K562 treated with DMSO at 1 percent for 12 hours (cell line): ENCODE results near the gene RABGGTB. TPM values are rescaled to one million over a fixed set of nuclear protein-coding genes. Genes with fewer than 3 reads are reported as not detected.

Experiments used
- total RNA-seq: library from RNA; unstranded; fragments of 300-600 nt; gene quantifications from 2 replicates; pipeline ENCODE4 v1.2.3, GENCODE V29; 2022; ENCODE audit not compliant: insufficient read depth

The RABGGTB gene
- total RNA-seq = 33.3 and 82.7 TPM in 2 replicates

DNA sequence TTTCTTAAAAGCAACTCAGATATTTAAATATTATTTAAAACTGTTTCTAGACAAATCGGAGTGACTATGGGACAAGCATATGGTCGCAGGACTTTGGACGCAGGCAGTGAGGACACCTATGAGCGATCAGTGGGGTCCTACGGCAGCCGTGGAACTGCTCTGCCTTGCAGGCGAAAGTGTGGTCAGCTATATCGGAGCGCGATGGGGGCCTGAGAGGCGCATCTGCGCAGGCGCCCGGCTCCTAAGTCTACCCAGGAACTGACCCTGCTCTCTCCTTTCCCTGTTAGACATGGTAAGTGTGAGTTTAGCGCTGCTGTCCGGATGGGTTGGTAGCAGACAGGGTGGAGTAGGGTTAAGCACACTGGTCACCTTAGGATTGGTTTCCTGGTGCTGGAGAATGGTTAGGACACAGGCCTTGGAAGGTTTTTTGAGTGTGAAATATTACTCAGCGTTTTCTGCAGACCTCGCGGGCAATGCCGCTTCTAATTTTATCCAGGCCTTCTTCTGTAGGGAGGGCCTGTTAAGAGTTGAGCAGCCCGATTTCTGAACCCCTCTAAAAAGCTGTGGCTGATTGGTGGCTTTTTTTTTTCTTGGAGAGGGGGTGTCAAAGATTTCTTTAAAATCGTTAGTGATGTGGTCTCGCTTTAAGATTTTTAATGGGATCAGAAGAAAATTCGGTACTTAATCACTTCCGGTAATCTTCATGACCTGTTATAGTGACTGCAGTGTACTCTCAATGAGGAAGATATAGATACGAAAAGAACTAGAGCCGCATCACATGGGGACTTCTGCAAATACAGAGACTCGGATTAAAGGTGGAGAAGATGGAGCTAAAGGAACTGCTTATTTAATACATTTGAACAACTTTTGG lies at the start of gene RABGGTB:
Gene RABGGTB, plus strand, starts transcription at position 274 of the 871 bp plus-strand sequence. Its CDS starts 16 bp downstream, at position 290.

DNA sequence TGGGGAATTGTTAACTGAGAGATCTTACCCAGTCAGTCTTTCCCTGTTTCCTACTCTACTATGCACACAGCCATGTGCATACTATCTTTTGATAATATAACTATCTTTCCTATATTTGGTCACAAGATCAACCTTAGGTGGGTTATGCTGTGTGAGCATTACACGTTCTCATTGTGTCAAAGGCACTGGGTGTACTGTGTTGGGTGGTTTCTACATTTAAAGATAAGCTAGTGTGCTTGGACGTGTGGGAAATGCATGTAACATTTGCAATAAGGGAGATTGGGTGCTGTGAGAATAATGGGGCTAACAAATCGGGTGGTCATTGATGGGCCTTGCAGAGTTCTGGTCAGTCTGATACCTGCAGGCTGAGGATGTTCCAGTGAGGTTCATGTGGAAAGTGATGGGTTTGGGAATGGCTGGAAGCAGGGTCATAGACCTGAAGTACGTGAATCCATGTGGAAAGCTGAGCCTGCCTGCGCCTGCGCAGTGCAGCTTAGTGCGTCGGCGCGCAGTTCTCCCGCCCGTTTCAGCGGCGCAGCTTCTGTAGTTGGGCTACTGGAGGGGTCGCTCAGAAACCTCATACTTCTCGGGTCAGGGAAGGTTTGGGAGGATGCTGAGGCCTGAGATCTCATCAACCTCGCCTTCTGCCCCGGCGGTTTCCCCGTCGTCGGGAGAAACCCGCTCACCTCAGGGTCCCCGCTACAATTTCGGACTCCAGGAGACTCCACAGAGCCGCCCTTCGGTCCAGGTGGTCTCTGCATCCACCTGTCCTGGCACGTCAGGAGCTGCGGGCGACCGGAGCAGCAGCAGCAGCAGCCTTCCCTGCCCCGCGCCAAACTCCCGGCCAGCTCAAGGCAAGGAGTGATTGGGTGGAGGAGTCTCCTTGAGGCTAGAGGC lies 10.6 kb downstream of the RABGGTB start, which contains the start of gene MSH4:
Gene MSH4, plus strand, starts transcription at position 507 of the 897 bp plus-strand sequence. Its CDS starts 104 bp downstream, at position 611.

Other genes with a start within 250 kb of the RABGGTB start
- 1.8 and 6.6 TPM in 2 replicates for gene SLC44A5, start 175.1 kb upstream of the RABGGTB start, total RNA-seq
- gene ACADM, start 61.5 kb upstream of the RABGGTB start, total RNA-seq = 31.8 and 61.7 TPM in 2 replicates
- gene MSH4, start 10.6 kb downstream of the RABGGTB start, total RNA-seq = not detected in 2 replicates
- not detected in 2 replicates for gene ASB17, start 146.1 kb downstream of the RABGGTB start, total RNA-seq